Activated CD8-positive, alpha-beta memory T cell treated with anti-CD3 and anti-CD28 coated beads for 4 hours (primary cell): ENCODE measurements around the gene CNTNAP2.

Experiments used
- DNase-seq, 2 donors: peaks; one replicate each; pipeline ENCODE4 v3.0.0-alpha.2; 2020; ENCODE audit warnings: low read depth in 2 of 2

CNTNAP2 gene

DNA sequence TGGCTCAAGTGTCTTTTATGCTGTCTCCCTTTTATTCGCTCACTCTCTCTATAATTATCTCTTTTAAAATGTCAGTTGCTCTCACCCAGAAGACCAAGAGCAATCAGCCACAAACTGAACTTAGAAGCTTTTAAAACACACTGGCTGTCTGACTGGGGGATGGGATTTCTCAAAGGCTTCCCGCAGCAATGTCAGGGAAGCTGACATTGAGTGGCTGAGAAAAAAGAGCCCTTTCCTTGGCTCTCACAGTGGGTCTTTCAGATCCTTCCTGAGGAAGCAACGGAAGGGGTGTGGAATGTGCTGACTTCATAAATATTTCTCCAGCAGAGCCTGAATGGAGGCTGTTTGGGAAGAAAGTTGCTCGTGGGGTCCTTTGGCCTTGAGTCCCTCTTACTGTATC, 2028.2 kb downstream of the CNTNAP2 start:
- no peak for DNase-seq

DNA sequence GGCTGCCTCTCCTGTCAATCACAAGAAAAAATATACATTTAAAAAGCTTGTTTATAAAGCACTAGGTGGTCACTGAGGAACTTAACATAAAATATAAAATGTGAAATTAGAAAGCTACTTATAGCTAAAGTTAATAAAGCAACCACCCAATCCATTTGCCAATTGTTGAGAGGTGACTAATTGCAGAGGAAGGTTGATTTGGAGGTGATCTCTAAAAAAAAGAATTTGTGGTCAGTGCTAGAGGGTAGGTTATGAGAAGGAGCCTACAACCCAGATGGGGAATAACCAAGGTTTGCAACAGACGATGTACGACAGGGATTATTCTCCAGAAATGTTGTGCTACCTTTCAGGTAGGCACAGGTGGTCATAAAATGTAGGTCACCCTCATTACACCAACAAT, 2029.7 kb downstream of the CNTNAP2 start:
- no peak for DNase-seq

DNA sequence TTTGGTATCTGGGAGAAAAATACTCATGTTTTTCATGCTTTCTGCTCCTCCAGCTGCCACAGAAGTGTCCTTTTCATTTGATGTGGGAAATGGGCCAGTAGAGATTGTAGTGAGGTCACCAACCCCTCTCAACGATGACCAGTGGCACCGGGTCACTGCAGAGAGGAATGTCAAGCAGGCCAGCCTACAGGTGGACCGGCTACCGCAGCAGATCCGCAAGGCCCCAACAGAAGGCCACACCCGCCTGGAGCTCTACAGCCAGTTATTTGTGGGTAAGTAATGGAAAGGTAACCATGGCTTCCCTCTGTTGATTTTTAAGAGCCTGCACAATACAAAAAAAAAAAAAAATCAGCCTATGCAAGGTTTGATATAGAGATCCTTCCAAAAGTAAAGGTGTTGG, 2030.8 kb downstream of the CNTNAP2 start:
- no peak for DNase-seq

DNA sequence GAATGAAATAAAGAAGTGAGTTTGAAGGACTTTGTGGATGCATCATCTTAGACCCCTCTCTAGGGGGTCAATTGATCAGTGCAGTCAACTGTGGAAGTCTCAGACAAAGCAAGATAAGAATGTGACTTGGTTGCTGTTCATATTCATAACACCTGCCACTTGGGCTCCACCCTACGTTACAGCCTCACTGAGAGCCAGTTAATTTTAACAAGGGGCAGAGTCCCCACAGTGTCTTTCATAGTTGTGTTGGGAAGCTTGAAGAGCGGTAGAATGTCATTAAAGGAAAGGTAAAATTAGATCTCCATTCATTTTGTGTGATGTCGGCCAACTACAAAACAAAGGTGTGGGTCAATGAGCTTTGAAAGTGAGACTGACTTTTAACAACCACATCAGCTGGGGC, 2031.9 kb downstream of the CNTNAP2 start:
- no peak for DNase-seq

DNA sequence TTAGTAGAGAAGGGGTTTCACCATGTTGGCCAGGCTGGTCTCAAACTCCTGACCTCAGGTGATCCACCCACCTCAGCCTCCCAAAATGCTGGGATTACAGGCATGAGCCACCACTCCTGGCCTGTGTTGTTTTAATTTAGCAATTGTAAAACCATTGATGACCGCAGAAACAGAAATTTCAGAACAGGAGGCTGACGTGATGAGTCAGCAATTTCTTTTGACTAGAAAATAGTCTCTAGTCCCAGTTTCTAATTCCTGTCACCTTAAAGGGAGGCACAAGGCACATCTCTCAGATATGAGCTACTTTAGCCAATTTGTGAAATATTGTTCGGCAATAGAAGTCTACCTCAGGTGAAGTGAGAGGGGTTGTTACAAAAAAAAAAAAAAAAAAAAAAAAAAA, 2033.1 kb downstream of the CNTNAP2 start:
- DNase-seq, result no peak

DNA sequence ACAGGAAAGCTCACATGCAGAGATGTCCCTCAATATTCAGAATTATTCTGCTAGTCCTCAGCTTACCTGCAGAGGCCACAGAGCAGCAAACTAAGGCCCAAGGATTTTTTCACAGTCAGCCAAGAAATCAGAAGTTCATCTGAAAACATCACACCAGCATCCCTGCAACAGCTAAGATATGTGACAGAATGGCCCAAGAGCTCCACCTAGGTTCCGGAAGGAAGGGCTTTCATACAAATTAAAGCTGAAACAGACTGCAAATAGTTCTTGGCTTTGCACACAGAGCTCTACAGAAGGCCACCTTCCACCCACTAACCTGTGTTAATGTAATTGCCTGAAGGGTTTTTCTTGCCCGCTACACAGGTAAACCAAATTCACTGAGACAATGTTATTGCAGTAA, 2035.2 kb downstream of the CNTNAP2 start:
- no peak for DNase-seq

DNA sequence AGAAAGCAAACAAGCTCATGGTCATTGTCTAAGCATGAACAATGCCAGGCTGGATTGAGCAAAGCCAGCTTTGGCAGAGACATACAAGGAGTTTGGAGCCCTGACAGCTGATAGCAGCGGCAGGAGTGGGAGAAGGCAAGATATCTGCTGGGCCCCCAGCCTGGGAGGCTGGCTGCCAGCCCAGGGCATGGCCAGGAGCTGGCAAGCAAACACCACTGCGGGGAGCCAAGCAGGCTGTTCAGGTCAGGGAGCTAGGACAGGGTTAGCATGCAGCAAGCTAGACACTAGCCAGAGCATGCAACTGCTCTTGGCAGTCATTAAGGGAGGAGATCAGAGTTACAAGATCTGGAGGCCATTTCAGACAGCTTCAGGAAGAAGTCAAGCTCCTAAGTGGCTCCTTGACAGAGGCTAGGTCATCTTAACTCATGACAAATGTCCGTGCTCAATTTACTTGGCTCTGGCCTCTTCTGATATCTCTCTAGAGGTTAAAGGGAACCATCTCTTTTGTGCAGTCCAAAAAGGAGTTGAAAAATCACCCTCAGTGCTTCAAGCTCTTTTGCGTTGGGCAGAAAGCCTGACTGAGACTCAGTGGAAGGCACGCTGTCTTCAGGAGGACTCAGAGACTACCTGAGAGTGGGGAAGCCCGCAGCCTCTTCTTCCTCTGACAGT, 2037.1 kb downstream of the CNTNAP2 start:
- DNase-seq, result no peak

DNA sequence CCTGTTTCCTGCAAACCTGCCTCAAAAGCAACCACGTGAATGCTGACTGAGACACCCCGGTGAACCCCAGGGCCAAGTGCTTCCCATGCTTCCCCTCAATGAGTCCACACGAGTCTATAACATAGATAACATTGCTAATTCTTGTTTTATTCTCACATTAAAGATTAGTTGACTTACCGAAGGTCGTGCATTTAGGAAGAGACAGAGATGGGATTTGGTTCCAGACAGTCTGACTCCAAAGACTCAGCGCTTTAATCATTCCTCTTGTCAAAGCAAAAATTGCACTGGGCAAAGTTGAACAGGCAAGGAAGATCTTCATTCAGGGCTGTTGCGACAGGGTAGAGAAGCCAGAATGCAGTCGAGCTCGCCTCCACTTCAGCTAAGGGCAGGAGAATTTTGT, 2038.4 kb downstream of the CNTNAP2 start:
- DNase-seq, result no peak

DNA sequence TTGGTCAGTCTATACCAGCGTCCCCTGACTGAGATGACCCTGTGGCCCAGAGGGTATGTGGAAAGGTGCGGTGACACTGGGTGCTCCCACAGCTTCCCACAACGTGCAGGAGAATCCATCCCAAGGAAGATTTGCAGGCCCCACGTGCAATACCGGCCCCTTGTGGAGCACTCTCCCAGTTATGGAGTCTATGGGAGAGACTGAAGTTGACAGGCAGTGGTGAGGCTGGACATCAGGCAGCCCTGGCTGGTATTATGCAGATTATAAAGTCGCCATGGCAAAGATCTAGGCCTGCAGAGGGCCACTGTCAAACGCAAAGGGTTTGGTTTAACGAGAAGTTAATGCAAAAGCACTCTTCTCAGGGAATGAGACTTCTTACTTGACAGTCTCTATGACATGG, 2039.2 kb downstream of the CNTNAP2 start:
- DNase-seq, result no peak

DNA sequence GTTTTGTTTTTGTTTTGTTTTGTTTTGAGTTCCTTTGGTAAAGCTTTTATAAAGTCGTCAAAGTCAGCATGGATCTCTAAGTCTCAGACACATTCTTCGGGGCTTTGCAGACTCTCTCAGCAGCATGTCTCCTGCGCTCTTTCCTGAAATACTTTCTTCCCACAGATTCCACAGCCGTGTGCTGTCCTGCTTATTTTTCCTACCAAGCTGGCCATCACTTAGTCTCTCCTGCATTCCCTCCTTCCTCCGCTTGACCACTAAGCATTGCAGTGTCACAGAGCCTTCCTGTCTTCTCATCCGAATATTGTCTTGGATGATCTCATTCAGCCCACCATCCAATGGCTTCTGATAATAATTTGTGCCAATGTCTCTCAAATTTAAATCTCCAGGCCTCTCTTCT, 2039.6 kb downstream of the CNTNAP2 start:
- DNase-seq, result no peak

DNA sequence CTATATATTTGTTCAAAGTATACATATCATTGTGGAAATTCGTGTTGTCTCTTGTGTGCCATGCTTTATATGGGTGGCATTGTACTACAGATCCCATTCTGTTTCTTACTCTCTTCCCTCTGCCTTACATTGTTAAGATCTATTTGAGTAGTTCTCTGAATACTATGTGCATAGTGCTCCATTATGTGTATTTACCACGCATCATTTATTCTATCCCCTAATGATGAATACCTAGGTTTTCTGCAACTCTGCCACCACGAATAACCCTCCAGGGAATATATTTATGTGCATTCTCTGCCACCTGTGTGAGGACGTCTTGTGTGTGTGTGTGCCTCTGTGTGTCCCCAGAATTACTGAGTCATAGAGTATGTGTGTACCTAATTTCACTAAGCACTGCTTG, 2042.7 kb downstream of the CNTNAP2 start:
- DNase-seq, result no peak

DNA sequence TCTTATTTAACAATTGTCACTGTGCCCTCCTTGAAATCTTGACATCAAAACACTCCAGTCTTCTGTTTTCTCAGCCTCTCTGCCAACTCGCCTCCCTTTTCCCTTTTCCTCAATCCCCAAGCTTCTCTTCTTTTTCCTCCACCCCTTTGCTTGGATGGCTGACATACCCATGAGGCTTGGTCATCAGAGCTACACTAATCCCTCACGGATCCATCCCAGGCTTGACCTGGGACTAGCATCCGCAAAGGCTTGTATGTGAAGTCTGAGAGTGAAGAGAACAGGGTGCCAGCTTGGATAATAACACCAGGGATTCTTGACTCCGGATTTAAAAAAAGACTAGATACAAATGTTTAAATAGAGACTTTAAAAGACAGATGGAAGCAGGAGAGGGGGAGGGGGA, 2045.2 kb downstream of the CNTNAP2 start:
- no peak for DNase-seq

DNA sequence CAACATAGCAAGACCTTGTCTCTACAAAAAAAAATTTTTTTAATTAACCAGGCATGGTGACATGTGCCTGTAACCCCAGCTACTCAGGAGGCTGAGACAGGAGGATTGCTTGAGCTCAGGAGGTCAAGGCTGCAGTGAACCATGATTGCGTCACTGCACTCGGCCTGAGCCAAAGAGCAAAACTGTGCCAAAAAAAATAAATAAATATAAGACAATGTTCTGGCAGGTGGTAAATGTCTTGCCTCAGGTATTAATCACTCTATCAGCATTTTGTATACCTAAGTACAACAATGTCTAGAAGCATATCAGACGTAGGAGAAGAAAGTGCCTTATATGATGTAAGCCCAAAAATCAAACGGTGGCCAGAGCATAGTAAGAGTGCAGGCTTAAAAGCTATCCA, 2046.2 kb downstream of the CNTNAP2 start:
- no peak for DNase-seq

DNA sequence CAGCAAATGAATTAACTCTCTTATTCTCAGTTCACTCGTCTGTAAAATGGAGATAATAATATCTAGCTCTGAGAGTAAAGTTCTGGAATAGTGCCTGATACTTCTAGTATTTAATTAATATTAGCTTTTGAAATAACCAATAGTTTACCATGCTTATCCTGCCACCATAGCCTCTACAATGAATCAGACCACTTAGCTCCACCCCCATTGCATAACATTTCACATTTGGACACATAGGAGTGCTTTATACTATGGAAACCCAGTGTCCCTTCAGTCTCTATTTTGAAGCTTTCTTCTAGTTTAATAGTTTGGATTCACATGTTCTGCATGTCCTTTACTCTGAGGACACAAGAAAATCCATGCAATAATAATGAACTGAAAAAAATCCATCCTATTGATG, 2046.6 kb downstream of the CNTNAP2 start:
- no peak for DNase-seq

DNA sequence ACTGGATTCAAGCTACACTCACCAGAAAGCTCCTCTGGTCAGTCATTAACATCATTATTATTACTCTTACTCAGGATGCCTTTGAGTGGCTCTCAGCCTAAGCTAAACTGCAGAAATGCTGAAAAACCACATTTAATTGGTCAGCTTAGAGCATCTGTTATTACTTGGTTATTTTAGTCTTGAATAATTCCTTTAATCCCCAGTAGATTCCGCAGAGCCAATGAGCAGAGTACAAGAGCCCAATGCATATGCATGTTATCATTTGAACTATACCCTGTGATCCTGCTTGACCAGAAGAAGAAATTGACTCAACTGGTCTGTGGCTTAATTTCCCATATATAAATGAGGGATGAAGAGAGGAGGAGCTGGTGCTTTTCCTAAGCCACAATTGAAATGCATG, 2056.3 kb downstream of the CNTNAP2 start:
- DNase-seq, result no peak

DNA sequence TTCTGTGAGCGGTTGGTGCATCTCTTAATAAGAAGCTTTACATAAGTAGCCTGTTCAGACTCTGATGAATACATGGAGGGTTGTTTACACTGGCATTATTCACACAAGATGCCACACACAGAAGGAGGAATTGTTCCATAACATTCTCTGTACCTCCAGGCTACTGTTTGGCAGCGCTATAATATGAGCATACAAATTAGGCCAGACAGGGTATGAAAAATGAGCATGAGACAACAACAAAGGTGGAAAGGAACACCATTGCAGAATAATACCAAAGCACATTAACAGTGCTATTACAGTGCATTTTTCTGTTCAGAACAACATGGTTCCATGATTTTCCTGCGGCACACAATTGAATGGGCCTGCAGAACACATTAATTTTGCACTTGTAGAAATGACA, 2056.8 kb downstream of the CNTNAP2 start:
- DNase-seq, result no peak

DNA sequence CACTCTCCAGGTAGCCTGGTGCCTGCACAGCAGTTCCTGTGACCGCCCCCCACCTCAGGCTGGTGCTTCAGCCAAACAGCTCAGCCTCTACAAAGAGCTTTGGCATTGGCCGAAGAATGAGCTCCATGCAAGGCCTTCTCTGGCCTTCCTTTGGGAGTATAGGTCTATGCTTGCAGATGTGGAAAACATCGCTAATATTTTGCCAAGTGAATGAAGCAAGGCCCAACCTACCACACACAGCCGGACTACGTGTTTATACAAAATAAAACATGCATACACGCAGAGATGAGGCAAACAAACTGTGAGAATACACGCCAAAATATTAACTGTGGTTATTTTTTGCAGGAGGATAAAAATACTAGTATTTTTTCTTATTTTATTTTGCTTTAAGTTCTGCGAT, 2057.8 kb downstream of the CNTNAP2 start:
- DNase-seq, result no peak

DNA sequence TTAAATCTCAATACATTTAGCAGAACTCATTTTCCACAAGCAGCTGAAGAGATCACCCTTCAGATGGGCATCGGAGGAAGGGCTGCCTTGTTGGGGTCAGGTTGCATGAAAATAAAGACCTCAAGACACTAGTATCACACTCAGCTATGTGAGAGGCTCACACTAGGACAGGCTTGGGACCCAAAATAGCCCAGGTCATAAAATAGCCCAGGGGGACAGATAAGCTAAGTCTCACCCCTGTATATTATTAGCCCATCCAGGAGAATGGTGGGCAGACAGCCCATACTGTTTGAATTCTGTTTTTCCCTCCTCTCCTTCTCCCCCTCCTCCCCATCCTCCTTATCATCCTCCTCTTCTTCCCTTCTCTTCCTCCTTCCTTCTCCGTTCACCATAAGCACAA, 2058.9 kb downstream of the CNTNAP2 start:
- no peak for DNase-seq

DNA sequence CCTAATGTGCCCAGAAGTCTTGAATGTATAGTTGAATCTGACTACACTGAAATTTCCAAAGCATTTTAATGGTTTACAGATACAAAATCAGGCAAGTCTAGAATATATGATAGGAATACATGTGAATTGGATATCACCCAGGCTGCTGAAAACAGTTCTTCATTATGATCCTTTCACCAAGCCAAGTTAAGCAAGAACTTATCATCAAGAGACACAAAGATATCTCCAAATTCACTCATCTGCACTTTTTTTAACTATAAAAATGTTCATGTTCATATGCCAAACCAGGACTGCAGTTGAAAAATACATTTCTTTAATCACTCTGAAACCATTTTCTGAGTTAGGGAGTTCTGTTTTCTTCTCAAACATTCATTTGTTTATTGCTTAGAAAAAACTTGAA, 2061.4 kb downstream of the CNTNAP2 start:
- no peak for DNase-seq

DNA sequence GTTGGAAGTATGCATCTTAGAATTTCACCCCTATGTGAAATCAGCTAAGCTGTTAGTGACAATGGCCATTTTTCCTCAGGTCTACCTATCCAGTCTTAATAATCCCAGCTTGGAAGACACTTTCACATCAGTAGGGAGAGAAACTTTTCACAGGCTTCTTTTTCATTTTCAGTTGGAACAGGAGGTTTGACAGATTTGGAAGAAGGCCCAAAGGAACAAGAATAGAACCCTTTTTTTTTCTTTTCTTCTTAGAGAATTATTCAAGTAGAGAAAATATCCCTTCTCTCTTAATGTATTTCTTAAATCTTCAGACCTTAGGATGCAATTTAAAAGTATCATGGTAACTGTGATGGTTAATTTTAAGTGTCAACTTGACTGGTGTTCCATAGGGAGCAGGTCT, 2063.5 kb downstream of the CNTNAP2 start:
- DNase-seq, result no peak

DNA sequence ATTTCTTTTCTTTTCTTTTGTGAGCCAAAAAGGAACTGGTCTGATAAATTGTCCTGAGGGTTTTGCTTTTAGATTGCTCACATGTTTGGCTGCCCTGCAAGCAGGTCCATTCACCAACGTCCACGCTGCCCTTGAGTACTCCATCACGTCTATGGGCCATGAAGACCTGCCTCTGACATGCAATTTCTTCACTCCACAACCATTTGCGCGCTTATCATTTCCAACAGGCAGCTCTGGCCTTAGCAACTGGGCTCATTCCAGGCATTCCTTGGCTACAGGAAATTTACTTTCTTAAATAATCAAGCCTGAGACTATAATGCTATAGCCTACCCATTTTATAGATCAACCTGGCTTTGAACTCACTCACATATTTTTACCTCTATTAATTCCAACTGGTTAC, 2065.7 kb downstream of the CNTNAP2 start:
- DNase-seq, result no peak

DNA sequence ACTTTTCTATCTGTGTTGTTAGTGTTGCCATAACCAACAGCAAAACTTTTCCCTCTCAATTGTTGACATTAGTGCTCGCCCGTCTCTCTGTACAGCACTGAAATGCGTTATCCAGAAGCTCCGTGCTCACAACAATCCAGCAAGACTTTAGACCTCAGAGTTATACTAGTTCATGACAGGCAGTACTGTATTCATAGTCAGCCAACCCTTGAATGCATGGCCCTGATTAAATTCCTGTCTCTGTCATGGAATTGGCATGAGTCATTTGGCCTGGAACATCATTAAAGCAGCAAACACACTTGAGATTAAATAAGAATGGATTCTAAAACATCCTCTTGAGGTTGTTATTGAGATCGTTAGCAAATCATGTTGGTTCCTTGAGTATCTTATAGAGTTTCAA, 2068.4 kb downstream of the CNTNAP2 start:
- no peak for DNase-seq

DNA sequence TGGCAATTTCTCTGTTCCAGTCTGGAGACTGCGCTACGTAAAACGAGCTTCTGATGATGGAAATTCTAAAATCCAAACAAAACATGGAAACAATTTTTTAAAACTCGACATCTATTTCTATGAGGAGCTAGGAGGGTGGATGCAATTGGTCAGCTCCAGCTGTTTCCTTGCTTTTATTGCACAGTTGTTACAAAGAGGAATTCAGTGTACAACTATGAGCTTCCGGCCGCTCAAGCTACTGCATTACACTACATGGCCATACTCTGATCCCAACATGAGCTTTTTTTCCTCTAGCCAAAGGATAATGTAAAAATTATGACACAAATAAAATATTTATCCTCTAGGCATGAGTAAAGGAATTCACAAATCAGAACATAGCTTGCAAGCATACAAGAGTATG, 2070.9 kb downstream of the CNTNAP2 start:
- DNase-seq, result no peak

DNA sequence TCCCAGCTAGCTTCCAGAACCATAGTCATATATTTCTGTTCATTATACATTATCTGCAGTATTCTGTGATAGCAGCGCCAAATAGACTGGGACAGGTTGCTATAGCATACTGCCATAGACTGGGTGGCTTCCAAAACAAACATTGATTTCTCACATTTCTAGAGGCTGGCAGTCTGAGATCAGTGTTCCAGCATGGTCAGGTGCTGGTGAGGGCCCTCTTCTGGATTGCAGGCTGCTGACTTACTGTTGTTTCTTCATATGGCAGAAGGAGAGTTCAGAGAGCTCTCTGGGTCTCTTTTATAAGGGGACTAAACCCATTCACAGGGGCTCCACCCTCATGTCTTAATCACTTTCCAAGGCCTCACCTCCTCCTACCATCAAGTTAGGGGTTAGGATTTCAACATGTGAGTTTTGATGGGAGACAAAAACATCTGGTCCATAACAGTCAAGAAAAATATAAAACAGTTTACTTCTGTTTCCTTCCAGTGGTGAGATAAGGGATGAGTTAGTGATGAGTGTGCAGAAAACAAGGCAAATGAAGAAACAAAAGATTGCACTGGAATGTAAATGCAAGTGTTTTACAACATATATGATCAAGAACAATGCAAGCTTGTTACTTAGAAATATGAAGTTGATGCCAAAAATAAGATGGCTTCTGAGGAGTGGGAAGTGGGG, 2074.9 kb downstream of the CNTNAP2 start:
- DNase-seq, result no peak
